T-helper 2 cell (primary cell): ENCODE data around the gene DLGAP4.

ENCODE experiments used
- DNase-seq, 5 experiments: peaks; one replicate each; pipeline versions ENCODE4 v3.0.0 to v3.0.0-alpha.2; 2012 to 2022
- total RNA-seq, 2 donors: gene quantifications; one replicate each; lab custom pipeline; 2026; lab: John Stamatoyannopoulos, UW

The DLGAP4 gene, protein sequence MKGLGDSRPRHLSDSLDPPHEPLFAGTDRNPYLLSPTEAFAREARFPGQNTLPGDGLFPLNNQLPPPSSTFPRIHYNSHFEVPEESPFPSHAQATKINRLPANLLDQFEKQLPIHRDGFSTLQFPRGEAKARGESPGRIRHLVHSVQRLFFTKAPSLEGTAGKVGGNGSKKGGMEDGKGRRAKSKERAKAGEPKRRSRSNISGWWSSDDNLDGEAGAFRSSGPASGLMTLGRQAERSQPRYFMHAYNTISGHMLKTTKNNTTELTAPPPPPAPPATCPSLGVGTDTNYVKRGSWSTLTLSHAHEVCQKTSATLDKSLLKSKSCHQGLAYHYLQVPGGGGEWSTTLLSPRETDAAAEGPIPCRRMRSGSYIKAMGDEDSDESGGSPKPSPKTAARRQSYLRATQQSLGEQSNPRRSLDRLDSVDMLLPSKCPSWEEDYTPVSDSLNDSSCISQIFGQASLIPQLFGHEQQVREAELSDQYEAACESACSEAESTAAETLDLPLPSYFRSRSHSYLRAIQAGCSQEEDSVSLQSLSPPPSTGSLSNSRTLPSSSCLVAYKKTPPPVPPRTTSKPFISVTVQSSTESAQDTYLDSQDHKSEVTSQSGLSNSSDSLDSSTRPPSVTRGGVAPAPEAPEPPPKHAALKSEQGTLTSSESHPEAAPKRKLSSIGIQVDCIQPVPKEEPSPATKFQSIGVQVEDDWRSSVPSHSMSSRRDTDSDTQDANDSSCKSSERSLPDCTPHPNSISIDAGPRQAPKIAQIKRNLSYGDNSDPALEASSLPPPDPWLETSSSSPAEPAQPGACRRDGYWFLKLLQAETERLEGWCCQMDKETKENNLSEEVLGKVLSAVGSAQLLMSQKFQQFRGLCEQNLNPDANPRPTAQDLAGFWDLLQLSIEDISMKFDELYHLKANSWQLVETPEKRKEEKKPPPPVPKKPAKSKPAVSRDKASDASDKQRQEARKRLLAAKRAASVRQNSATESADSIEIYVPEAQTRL
- 20.3 to 24.1 reads per million in 2 donors for total RNA-seq

DNA sequence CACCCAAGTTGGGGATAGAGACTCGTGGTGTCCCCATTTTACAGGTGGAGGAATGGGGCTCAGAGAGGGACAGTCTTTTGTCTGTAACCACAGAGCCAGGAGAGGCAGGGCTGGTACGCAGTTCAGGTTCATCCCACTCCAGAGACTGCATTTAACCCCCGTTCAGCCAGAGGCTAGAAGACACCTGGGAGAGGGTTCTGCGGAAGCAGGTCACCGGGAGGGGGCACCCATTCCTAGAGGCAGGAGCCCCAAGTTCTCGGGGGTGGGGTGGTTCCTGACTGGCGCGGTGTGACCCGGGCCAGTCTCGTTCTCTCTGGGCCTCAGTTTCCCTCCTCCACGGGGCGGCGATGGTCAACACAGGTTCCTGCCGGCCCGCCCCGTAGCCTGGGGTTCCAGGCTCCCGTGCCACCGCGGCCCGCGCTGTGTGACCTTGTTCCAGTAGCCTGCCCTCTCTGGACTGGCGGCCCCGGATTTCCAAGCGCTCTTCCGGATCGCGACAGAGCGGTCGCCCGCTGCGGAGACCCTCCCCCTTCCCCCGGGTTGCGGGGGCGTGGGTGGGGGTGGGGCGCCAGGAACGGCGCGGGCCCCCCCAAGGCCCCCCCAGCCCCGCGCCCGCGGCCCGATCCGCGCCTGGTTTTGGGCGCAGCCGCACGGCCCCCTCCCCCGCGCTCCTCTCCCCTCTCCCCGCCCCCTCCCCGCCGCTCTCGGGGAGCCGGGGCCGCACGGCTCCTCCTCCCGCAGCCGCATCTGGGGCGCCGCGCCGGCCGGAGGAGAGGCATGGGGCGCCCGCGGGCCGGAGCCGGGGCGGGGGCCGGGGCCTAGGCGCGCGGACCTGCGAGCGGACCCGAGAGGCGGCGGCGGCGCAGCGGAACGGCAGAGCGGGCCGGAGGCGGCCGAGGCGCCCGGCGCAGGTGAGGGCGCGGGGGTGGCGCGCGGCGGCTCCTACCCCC lies at the start of gene DLGAP4:
Gene DLGAP4, plus strand, starts transcription at position 738 of the 950 bp plus-strand sequence. CDS start 125,379 bp downstream, outside the sequence.
- DNase-seq: no peak

DNA sequence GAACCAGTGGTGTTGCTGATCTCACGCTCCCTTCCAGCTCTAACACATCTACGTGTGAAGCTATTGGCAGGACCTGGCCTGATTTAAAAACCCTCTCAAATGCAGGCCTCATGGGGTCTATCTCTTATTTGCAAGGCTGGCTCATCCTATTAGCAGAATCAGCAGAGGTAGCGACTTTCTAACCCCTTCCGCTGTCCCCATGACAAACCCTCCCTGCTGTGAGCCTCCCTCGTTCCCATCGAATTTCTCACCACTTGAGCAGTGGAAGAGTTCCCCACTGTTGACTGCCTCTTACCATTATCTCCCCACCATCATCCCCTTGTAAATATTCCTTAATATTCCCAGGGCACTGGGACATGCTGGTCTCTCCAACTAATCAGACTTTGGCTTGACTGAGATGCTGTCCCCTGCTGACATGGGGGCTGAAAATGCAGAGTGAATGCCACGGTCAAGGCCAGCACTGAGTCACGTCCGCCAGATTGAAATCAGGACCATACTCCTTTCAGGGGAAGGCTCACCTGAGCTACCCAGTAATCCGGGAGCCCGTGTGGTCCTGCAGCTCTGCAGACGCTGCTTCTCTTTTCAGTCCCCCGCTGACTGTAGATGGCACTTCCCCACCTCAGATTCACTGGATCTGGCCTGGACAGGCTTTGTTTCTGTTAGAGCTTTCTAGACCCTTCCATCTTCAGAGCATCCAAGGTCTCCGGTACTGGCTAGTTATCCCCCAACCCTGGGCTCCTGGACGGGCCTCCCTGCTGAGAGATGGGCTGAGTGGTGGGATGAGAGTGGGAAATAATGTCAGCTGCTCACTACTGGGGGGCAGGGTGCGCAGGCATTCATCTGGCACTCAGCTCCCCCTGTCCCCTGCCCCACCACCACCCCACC lies 46.7 kb upstream of the DLGAP4 start:
- no peak for DNase-seq

DNA sequence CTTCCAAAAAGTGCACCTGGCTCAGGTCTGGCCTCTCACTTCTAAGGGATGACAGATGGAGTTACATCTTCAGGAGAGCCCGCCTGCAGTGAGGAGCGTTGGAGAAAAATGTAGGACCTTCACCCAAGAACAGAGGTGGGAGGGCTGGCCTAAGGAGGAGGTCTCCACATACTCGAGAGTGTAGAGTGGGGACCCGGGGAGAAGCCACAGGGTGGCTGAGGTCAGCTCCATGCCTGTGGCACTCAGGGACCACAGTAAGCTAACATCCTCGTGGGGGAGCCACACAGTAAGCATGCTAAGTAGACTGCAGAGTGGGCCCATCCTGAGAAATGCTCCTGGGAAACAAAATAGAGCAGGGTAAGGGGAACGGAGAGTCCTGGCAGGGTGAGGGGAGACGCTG lies 45.8 kb upstream of the DLGAP4 start:
- DNase-seq: no peak

DNA sequence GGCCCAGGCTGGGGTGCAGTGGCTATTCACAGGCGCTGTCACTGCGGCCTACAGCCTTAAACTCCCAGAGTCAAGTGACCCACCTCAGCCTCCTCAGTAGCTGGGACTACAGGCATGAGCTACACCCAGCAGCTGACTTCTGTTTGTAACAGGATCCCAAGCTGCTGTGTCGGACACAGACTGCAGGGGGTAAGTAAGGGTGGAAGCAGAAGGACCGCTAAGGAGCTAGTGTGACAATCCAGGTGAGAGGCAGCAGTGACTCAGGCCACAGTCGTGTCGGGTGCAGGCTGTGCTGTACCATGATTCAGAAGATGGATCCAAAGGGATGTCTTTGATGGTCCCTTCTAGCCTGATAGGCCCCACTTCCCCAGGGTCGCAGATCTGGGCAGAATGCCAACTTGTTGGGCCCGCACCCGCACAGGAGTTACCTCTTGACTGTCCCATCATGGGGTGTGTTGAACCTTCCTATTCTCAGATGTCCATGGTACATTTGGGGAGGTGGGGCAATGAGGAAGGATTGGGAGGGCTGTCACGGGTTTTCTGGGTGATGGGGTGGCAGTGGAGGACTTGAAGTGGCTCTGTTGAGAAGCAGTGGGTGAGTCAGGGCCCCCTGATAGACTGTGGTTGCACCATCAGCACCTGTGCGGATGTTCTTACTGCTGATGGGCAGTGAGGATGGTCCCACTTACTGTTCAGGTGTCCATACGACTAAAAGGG lies 44.6 kb upstream of the DLGAP4 start:
- DNase-seq: no peak

DNA sequence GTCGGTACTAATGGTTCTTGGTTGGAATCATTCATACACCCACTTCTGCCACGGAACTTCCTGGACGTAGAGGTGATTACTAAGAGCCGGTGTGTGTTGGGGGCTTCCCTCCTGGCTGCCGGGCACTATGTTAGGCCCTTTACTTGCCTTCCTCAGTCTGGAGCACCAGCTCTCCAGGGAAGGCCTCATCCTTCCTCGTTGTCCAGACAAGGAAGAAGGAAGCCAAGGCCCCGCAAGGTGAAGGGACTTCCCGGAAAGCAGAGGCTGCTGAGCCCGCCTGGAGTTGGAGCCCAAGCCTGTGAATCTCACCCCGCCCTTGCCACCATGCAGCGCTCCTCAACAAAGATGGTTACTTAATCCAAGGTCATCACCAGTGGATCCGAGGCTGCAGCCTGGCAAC lies 43.7 kb upstream of the DLGAP4 start:
- no peak for DNase-seq

DNA sequence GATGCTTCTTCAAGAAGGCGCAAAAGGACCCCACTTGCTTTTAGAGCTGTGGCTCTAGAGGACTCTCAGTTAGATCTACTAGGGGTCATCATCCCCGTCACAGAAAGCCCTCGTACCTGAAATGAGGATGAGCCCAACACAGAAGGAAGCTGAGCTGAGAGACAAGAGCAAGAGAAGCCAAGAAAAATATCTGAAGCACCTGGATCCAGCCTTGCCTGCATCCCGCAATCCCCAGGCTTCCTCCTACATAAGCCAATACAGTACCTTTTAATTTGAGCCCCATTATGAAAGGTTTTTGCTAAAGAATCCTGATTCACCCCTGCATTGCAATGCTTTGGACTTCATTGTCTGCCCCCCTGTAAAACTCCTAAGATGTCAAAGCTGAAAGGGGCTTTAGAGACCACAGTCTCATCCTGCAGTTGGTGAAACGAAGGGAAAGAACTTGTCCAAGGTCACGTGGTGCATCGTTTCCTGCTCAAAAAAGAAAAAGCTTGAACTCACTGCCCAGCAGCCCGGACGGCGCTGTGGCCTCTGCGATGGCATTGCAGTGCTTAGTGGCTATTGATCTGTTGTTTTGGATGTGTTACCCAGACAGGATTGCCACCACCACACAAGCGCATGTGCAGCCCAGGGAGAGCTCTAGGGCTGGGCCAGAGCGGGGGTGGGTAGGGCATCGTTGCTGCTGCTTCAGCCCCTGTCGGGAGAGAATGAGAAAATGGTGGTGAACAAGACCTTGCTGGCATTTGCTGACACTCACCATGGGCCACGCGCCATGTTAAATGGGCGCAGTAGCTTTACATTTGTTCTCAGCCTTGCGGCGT lies 41.5 kb upstream of the DLGAP4 start:
- no peak for DNase-seq

DNA sequence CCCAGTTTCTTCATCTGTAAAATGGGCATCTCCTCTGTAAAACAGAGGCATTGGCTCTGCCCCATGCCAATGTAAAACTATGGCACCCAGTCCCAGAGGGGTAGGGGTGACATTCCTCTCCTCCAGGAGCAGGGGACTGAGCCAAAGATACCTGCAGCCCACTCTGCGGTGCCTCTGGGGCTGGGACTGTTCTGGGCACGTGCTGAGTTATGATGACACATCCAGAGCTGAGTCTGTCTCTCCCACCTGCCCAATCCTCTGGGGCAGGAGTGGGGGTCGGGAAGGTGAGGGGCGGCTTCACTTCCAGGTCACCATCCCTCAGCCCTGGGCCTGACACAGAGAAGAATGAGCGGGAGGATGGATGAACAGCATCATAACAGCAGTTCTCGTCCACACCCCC lies 40.0 kb upstream of the DLGAP4 start:
- no peak for DNase-seq

DNA sequence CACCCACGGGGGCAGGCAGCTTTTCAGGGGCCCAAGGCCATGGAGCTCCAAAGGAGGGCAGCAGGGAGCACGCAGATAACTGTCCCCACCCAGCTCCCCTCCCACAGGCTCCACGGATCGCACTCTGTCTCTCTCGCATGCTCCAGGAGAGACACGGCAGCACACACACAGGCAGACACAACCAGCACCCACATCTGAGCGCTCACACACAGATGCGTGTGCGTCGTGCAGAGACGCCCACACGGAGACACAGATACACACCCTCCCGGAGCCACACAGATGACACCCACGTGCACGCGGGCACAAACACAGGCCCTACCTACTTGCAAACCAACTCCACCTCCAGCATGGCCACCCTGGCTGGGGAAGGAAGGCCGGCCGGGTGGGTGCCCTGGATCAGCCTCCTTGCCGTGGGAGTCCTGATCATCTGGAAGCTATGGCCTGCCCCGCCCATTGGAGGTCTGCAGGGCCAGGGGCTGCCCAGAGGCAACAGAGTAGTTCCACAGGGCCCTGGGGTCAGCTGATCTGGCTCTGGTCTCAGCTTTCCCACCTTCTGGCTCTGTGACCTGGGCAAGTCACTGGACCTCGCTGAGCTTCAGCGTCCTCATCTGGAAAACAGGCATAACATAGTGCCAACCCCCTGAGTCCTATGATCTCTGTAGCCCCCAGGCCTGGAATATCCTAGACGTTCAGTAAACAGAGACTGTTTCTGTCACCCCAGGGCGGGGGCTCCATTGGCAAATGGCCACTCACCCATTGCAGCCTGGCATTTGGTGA lies 38.3 kb upstream of the DLGAP4 start:
- DNase-seq: no peak

DNA sequence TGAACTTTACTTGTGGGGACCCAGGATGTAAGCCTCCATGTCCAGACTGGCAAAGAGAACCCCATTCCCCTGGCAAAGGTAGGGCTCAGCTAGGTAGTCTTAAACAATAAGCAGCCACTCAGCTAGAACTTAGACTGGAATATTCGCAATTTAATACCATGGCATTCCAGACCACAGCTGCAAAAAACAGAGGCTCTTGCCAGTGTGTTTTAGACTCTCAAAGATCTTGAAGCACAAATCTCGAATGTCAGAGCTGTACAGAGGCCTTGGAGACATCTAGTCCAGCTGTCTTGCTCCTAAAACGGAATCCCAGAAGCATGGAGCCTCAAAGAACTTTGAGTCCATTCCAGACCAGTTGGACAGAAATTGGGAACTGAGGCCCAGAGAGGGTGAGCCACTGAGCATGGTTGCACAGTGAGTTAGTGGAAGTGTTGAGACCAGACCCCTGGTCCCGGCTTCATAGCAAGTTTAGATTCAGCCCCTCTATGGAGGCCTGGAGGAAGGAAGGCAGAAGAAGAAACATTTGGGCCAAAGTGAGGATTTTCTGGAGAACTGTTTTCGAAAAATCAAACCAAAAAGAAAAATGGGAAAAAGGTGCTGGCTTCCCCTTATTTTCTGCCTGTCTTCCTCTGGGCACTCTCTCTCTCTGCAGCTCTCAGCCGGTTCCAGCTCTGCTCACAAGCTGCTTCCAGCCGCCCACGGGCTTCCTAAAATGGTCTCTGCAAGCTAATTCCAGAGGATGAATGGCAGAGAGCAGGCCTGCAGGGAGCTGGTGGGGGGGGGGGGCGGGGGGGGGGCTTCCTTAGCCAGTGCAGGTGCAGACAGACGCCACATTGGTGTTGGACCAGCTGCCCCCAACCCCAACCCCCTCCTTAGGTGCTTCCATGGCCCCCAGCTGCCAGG lies 37.4 kb upstream of the DLGAP4 start:
- no peak for DNase-seq

DNA sequence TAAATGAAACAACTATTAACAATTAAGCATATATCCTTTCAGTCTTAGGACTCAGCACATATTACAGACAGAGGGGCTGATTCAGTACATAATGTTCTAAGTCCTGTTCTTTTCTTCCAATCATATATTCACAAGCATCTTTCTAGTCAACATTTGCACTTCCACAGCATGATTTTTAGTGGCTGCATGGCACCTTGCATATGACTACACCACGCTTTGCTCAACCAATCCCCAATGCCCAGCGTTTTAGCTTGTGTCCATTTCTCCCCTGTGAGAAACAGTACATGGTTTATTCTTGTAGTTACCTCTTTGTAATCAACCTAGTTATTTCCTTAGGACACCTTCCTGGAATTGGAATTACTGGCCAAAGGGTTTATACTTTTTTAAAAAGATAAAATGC lies 36.6 kb upstream of the DLGAP4 start:
- DNase-seq: no peak

DNA sequence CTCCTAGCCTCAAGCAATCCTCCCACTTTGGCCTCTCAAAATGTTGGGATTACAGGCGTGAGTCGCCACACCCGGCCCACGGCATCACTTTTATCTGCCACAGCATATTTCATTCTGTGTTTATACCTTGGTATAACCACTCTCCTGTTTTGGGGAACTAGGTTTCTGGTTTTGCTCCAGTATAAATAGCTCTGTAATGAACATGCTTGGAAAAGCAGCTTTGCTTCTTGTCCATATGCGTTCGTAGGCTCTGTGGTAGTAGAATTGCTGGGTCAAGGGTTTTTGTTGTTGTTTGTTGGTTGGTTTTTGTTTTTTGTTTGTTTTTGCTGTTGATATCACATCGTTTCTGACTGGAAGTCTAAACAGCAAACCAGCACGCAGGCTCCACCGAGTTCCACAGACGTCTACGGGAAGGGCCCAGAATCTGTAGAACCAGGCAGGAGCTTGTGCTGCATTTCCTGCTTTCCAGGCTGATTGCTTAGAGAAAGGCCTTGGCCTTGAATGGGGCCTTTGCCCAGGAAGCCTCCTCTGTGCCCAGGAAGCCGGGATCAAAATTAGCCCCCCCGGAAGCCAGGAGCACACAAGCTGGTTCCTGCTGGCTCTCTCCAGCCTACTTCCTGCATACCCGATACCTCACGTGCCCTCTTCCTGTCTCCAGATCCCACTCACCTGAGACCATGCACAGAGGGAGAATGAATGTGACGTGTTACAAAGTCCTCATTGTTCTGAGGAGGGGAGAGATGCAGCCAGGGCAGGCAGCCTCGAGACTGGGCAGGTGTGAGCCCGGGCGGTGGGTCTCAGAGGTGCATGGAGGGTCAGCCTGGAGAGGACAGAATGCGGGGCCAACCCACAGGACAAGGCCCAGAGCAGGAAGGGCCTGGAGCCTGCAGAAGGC lies 35.1 kb upstream of the DLGAP4 start:
- DNase-seq: no peak

DNA sequence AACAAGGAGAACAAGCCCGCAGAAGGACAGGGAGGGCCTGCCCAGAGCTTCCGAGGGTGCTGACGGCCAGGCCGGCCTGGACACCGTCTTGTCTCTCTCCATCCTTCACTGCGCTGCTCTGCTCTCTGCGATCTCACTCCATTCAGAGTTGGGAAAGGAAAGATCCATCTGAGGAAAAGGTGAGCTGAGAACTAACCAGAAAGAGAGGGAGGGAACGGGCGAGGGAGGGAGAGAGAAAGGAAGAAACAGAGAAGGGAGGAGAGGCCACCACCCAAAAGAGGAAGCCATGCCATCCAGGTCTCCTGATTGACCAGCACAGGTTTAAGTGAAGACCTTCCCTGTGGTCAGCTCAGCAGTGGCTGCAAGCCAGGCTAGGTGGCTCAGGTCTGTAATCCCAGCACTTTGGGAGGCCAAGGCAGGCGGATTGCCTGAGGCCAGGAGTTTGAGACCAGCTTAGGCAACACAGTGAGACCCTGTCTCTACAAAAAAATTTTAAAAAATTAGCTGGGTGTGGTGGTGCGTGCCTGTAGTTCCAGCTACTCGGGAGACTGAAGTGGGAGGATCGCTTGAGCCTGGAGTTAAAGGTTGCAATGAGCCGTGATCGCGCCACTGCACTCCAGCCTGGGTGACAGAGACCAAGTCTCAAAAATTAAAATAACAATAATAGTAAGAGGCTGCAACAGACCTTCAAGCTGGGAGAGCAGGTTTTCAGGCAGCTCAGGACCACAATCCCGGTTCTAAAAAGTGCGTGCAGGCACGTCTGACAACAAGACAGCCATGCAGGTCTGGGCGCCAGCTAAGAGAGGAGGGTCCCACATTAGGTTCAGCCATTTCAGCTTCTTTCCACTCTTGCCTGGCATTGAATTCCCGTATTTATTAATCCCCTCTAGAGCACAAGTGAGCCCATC lies 34.2 kb upstream of the DLGAP4 start:
- no peak for DNase-seq

DNA sequence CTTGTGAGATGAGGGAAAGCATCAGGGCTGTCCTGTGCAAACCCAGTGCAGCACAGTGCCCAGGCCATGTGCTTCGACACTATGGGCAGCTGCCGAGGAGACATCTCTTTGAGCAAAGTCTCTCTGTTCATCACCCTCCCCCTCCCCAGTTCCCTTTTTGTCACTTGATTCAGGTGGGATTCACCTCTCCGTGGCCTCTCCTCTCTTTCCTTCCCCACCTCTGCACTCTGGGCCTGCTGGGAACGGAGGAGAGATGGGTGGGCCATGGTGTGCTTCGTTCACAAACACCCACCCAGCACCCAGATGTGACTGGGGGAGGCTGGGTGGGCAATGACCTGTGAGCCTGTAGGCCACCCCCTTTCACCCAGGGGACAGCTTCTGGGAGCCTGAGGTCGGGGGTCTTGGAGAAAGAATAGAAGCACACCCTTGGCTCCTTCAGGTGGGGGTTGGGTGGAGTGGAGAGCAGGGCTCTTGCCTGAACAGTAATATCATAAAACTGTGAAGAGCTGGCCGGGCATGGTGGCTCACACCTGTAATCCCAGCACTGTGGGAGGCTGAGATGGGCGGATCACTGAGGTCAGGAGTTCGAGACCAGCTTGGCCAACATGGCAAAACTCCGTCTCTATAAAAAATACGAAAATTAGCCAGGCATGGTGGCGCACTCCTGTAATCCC lies 33.5 kb upstream of the DLGAP4 start:
- DNase-seq: no peak

DNA sequence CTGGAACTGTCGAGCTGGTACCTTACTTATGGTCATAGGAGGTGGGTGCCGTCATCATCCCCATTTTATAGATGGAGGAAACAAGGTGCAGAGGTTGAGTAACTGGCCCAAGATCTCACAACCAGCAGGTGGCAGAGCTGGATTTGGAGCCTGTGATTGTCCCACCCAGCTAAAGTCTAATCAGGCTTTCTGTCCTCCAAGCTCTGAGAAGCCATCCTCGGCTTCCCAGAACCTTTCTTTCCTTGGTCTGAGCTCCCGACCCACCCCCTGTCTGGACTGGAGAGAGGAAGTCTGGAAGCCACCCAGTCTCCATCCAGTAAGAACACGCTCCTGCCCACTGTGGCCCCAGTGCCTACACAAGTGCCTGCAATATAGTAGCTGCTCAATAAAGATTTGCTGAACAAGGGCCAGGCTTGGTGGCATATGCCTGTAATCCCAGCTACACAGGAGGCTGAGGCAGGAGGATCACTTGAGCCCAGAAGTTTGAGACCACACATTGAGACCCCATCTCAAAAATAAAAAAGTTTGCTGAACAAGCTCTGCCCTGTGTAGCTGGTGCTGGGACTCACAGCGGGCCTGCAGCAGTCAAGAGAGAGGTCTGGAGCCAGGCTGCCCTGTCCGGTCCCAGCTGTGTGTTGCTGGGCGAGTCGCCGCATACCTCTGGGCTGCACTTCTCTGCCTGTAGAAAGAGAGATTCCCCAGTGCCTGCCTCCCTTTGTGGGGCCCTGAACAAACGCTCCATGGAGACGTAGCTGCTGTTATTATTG lies 32.5 kb upstream of the DLGAP4 start:
- DNase-seq: peak in 1 of 5 experiments; percentile 17
